Stimulated activated CD4-positive, alpha-beta T cell treated with anti-CD3 and anti-CD28 coated beads, TNF-alpha, amount 100 ng/mL, for 4 hours (primary cell): ENCODE measurements around the gene STMN1.

Source experiments
- DNase-seq, 3 experiments: peaks; one replicate each; pipeline ENCODE4 v3.0.0-alpha.2; 2020; ENCODE audit warnings: low read depth in 3 of 3

The STMN1 gene

DNA sequence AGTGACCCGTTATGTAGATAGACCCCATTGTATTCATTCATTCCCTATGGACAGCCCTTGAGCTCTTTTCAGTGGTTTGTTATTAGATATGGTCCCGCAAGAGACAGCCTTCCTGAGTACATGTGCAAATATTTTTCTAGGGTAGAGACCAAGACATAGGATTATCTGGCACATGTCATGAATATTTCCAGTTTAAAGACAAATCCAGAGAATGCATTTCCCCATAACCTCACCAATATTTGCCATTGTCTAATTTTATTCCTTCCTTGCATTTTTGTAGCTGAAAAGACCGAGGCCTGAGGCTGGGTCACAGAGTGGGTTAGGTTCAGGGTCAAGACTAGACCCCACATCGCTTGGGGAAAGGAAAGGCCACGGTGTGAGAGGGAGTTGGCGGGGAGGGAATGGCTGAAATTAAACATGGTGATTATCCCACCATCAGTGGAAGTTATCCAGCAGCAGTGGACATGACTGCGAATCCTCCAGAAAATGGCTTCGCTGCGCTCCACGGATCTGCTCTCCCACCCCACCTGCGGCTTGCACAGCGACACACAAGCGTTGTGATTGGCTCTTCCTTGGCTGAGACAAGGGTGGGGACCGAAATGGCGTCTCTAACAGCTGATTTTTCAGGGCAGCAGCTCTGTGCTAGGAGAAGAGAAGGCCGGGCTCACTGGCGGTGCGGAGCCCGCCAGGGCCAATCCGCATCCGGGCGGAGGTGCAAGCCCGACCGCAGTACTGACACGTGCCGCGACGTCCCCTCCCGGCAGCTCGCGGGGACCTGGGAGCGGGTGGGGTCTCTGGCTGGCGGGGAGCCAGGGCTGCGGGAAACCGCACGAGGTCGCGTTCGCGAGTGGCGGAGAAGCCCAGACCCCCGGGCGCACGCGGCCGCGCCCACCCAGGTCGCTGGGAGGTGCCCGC lies 16.1 kb upstream of the STMN1 start:
- peak; percentile 9 to 29 (median 9) for DNase-seq

DNA sequence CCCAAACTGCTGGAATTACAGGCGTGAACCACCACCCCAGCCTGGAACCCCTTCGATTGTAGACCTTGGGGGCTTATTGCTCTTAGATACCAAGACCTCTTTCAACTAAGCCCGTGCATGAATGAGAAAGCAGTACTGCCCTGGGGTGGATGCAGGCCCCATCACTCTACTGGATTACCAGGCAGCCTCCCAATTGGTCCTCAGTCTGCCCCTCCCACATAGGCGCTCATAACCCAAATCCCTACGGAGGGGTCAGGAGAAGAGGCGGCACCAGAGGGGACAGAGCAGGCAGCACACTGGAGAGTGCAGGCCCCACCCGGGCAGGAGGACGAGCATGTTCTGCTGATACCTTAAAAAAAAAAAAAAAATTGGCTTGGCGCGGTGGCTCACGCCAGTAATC lies 12.4 kb upstream of the STMN1 start:
- no peak for DNase-seq

DNA sequence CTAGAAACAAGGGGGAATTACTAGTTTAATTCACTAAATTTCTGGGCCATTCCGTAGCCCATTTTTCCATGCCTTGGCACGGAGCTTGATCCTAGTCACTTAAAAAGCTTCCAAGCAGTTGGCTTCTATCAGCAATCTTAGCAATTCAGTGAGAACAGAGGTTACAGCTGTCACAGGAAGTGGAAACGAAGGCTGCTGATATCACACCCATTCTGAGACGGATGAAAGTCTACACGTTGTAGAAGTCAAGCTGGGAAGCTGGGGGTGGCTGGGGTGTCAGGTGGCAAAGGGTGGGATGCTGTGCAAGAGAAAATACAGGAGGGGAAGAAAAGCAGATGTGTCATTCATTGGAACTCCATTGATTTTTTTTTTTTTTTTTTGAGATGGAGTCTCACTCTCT lies 11.8 kb upstream of the STMN1 start:
- no peak for DNase-seq

DNA sequence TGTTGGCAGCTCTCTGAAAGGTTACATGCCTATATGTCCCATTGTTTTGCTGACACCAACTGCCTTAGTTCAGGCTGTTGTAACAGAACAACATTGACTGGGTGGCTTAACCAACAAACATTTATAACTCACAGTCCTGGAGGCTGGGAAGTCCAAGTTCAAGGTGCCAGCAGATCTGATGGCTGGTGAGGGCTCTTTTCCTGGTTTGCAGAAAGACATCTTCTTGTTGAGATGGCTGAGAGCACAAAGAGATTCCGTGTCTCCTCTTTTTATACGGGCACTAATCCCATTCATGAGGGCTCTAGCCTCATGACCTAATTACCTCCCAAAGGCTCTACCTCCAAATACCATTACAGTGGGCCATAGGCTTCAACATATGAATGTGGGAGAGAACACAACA lies 10.2 kb upstream of the STMN1 start:
- no peak for DNase-seq

DNA sequence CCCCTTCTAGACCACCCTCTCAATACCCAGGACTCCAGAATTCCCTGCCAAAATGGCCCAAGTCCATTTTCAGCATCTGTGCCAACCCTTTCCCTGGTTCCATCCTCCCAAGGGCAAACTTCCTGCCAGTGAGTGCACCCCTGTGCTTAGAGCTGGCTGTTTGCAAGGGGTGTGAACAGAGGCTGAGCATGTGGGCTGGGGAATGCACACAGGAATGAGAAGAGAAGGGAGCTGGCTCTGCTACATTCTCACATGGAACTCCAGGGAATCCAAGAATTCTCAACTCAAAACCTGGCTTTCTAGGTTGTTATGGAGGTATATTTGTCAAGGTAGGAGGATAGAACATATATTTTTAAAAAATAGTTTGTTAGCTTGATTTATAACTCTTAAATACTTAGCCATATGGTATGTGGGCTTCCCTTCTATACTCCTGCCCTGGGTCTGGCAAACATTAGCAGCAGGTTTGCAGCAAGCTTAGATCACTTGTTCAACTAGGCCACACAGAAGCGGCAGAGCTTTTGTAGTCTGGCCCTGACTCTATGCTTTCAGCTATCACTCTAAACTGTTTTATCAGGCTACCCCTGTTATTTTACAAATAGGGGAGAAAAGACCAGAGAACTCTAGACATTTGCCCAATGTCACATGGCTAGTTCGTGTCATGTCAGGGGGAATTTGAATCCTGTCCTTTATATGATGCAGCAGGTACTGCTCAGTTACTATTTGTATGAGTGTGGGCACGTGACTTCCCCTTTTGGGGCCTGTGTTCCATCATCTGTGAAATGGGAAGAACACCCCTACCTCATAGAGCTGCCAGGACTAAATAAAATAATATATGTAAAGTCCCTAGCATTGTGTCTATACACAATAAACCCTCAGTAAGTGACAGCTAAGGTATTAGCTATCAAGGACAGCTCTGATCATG lies 8.1 kb upstream of the STMN1 start:
- DNase-seq = no peak

DNA sequence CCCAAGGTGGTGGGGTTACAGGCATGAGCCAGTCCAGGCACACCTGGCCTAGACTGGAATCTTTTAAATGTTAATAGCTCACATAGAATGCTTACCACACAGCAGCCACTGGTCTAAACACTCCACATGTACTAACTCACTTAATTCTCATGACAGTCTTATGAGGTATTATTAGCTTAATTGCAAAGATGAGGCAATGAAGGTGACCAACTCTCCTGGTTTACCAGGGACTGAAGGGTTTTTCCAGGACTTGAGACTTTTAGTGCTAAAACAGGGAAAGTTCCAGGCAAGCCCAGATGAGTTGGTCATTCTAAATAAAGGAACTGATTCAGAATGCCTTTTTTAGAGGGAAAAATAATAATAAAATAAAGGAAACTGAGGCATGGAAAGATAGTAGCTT lies 7.0 kb upstream of the STMN1 start:
- no peak for DNase-seq

DNA sequence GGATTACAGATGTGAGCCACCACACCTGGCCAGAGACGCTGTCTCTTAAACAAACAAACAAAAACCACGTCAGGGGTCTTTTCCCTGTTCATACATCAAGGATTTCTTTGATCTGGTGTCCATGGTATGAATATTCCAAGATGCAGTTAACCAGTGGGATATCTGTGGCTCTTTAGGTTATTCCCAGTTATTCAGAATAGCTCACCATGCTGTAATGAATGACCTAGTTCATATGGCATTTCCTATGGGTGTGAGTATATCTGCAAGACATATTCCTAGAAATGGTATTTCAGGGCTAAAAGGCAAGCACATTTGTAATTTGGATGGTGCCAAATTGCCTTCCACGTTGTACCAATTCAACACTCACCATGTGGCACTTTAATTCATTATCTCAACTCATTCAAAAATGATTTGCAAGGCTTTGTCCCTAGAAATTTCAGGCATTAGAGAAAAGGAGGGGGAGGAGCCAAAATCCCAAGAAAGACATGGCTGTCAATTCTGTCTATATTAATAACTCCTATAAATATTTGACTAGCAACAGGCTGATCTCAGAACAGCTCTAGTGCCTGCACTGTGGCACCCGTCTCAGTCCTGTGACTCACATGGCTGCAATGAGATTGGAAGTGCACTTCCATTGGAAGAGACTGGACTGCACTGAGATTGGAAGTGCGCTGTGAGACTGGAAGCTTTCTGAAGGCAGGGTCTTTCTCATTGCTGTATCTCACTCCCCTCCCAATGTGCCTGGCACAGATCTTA lies 6.0 kb upstream of the STMN1 start:
- no peak for DNase-seq

DNA sequence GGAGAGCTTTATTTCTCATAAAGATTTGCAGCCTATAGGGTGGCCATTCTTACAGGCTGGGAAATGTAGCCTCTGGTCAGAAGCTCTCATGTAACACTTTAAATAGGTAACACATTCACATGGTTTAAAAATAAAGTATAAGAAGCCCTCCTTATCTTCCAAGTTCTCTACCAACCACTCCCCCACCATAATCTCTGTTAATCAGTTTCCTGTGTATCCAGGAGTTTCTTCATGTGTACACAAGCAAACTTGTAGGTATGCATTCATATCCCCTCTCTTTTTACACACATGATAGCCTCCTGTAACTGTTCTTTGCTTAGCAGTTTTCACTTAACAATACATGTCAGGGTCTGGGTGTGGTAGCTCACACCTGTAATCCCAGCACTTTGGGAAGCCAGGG lies 4.9 kb upstream of the STMN1 start:
- DNase-seq = no peak

DNA sequence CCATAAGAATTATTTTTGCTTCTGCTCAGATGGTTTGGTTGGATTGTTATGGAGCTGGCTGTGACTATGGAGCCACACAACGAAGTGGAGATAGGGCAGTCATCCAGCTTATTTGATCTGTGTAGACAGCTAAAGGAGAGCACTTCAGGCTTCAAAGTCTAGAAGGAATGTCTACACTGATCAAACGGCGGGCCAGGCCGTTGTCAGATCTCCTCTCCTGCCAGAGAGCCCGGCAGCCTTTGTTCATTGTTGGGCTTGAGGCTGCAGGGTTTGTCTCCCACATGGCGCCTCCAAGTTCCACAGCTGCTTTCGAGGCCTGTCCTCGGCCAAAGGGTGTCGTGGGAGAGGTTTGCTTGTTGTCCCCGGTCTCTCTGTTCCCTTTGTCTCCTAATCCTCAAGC lies 2.8 kb upstream of the STMN1 start:
- DNase-seq = no peak

DNA sequence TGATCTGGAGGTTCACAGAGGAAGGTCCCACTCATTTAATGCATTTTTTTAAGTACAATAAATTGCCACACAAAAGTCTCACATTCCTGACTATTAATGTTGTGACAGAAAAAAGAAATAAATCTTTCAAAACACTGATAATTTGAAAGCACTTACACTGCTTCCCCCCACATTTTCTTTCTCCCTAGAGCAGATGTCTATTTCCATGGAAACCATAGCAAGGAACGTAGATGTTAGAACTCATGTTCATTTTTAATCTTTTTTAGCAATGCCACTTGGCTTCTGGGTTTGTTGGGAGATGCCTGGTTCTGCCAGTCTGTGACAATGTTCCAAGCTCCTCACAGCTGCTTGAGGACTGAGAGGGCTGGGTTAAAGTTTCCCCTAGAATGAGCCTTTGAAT lies 1.9 kb upstream of the STMN1 start:
- no peak for DNase-seq

DNA sequence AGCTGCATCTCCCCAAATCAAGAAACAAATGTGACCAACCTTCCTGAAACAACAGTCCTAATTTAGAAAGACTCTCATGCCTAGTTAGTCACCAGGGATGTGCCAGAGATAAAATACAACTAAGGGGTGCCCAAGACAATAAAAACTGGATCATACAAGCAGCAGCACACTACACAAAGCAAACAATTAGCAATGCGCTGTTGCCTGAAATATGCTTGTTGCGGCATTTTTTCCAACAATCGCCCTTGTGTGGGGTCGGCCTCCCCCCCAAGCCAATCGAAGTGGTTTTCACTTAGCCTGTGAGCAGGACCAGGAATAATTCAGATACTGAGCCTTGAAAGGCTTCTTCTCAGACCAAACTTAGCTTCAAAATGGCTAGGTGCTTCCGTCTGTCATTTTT lies 1.4 kb upstream of the STMN1 start:
- DNase-seq = no peak

DNA sequence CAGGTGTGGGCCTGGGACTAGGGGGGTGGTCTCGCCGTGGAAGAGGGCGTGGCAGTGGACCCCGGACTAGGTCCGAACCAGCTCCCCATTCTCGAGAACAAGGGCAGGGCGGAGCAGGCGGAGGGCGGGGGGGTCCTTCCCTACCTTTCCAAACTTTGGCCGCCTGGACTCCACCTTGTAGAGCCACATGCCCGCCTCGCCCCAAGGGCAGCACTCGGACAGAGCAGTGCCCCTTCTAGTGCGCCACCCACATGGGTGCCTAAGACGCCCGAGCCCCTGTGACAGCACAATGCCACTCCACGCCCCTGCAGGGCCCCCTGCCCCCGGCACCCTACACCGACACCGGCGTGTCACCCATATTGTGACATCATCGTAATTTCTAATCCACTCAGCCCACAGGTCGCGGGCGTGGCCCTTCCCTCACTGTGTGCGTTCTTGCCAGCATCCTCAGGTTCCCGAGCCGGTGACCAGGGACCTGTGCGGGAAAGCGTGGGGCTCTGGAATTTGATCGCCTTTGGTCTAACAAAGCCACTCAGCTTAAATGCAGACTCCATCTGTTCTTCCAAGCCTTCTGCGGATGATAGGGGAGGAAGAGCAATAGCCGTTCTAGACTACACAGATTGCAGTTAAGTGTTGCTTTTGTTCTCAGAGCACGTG lies 553 bp upstream of the STMN1 start:
- peak in 1 of 3 experiments; percentile 26 for DNase-seq

DNA sequence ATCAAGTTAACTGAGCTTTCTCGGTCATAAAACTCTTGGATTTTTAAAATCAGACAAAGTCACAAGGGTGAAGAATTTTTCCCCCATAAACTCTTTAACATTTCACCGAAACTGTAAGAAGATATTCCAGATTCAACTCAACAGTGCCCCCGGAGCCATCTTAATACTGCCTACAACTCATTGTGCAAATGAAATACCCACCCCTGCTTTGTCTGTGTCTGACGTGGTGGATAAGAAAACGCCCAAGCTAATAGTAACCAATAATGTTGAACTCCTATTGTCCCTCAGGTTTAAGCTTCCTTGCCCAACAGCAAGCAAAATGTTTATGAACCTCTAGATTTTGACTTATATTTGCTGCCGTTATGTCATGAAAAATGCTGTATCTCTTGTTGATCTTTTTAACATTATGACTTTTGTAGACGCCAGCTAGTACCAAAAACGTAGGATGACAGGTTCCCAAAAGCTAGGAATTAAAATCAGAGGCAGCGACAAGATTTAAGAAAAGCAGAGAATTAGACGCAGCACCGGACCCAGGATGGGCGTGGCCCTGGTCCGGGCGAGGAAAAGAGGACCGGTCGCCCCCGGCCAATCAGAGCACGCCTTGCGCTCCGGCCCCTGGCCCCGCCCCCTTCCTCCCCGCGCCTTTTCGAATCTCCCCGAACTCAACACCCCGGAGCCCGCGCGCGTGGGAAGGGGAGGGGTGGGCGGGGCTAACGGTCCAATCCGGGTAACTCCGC lies 1.1 kb downstream of the STMN1 start:
- DNase-seq = peak; percentile 88 to 91 (median 88)

DNA sequence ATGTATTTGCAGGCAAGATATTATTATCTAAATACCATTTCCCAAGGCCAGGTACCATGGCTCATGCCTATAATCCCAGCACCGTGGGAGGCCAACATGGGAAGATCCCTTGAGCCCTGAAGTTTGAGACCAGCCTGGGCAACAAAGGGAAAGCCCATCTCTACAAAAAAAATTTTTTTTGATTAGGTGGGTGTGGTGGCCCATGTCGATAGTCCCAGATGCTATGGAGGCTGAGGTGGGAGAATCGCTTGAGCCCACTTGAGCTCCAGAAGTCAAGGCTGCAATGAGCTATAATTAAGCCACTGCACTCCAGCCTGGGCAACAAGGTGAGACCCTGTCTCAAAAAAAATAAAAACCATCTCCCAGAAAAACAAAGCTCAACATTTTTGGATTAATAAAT lies 2.2 kb downstream of the STMN1 start:
- no peak for DNase-seq

DNA sequence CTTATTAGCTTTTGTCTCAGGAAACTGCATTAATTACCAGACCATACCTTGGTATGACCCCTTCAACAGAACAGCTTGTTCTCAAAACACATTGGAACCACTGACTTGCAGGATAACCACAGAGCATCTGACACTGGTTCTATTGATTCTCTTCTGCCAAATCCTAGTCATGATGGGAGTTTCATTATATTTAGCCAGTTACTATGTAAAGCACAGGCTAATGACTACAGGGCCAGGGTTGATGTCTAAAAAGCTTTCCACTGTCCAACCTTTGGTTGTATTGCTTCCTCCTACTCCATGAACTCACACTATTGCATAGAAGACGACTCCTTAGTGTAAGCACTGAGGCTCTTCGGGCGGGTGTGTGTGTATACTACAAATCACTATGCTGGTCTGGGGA lies 3.8 kb downstream of the STMN1 start:
- DNase-seq = no peak

DNA sequence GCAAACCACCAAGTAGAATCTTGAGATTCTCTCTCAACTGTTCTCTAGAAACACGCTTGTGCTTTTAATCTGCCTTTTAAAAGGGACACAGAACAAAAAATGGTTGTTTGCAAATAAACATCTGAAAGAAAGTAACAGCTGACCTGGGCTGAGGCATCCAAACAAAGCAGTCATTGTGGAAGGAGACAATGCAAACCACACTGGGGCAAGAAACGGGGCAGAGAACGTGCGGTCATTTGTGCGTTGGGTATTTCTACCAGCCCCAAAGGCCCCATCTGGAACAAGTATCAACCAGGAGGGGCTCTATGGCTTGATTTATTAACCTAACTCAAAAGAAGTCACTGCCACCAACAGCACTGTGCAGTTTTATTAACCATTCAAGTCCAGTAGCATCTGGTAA lies 6.0 kb downstream of the STMN1 start:
- no peak for DNase-seq

DNA sequence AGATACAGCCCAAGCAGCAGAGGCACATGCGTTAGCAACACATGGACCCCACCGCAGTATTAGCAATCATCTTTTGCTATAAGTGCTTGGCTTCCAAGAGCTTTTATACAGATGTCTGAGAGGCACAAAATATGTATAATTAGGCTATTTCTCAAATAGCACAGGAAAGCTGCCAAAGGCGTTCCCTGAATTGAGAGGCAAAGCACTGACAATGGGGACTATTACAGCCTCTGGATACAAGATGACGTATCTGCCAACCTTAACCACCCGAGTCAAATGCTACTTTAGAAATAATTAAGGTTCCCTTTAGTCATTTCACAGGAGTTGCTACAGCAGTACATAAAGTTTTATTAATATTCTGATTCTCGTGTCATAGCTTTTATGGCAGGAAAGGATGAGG lies 6.4 kb downstream of the STMN1 start:
- DNase-seq = no peak

DNA sequence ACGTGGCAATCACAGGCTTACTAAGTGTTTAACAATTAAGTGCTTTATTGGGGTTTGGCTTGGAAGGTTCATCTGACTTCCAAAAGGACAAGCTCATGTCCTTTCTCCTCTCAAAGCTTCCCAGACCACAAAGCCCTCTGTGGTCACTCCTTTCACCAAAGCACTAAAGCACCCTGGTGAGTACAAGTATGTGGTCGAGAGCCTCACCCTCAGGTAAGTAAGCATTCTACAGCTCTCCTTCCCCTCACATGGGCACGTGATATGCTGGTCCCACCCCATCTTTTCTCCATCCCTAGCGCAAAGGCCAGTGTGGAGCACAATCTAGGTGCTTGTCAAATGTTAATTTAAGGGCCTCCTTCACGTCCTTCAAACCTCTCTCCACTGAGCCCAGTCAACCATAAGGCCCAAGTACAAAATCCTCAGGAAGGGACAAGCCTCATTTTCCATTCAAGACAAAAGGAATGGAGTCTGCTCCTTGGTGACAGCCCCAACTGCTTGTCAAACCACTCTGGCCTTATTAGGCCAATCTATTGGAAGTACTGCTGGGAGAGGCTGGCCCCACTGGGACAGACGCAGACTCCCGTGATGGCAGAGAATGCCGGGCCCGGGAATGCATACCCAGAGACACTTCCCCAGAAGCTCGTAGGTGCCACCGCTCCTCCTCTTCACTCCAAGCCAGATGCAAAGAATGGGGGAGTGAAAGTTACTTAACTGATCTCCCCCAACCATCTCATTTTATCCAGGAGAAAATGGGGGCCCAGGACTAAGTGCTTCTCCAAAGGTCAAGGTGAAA lies 7.8 kb downstream of the STMN1 start:
- no peak for DNase-seq

DNA sequence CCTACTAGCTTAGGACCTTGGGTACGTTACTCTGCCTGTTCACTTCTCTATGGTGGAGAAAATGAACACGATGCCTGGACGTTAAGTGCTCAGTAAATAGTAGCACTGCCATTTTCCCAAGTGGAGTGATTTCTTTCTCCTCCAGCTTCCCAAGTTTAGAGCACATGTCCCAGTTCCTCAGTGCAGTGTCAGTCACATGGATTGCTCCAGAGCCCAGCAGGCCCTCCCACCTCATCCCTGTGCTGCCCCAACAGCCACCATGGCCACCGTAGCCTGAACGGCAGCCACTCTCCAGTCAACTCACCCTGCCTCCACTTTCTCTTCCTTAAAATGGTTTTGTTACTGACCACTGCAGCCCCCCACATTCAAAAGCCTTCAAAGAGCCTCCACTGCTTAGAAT lies 8.5 kb downstream of the STMN1 start:
- DNase-seq = no peak

DNA sequence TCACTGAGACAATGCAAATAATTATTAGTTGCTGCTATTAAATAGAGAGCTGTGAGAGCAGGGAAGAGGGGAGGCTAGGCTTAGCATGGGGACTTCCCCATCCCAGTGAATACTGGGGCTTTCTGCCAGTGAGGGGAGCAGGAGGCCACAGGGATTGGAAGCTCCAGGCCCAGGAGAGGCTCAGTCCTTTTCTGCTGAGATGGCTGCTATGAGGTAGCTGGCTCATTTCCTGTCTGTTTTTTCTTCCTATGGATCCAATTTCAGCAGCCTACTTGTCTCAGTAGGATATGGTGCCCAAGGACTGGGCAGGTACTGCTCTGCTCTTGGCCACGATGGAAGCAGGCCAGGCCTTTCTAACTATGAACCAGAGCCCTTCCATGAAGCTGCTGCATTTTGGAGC lies 10.0 kb downstream of the STMN1 start:
- DNase-seq = no peak
